NCI-H128 (cell line): Measurements from ENCODE around the gene RBPMS2.

Experiments
- DNase-seq: peaks from one replicate; lab custom pipeline; 2025; ENCODE audit not compliant: unreplicated experiment; lab: John Stamatoyannopoulos, UW

The RBPMS2 gene

GRCh38 chr15:64731012-64731804 lies 44.2 kb downstream of the RBPMS2 start:
- peak; percentile 58 for DNase-seq

GRCh38 chr15:64730151-64730550 lies 45.2 kb downstream of the RBPMS2 start:
- no peak for DNase-seq

- no peak for DNase-seq
Observed at GRCh38 chr15:64720188-64720587, 55.2 kb downstream of the RBPMS2 start.

GRCh38 chr15:64717735-64718495 lies 57.5 kb downstream of the RBPMS2 start:
- DNase-seq: no peak

GRCh38 chr15:64717130-64717529 lies 58.3 kb downstream of the RBPMS2 start:
- DNase-seq: no peak

- no peak for DNase-seq
Observed at GRCh38 chr15:64716452-64716851, 58.9 kb downstream of the RBPMS2 start.

GRCh38 chr15:64713592-64713991 lies 61.8 kb downstream of the RBPMS2 start:
- DNase-seq: no peak

- DNase-seq: no peak
Observed at GRCh38 chr15:64712353-64712752, 63.0 kb downstream of the RBPMS2 start.

- DNase-seq: no peak
Observed at GRCh38 chr15:64710676-64711428, 64.5 kb downstream of the RBPMS2 start.

- DNase-seq: no peak
Observed at GRCh38 chr15:64706011-64706911, 69.1 kb downstream of the RBPMS2 start.

GRCh38 chr15:64705006-64705405 lies 70.4 kb downstream of the RBPMS2 start:
- DNase-seq: no peak

GRCh38 chr15:64703632-64703959 lies 71.8 kb downstream of the RBPMS2 start:
- DNase-seq: no peak

- peak; percentile 75 for DNase-seq
Observed at GRCh38 chr15:64702816-64703631, 72.4 kb downstream of the RBPMS2 start.

- DNase-seq: no peak
Observed at GRCh38 chr15:64701482-64702184, 73.8 kb downstream of the RBPMS2 start.

- DNase-seq: no peak
Observed at GRCh38 chr15:64701051-64701450, 74.3 kb downstream of the RBPMS2 start.

- peak; percentile 20 for DNase-seq
Observed at GRCh38 chr15:64699751-64700388, 75.5 kb downstream of the RBPMS2 start.

- DNase-seq: no peak
Observed at GRCh38 chr15:64698823-64699222, 76.6 kb downstream of the RBPMS2 start.

GRCh38 chr15:64697911-64698369 lies 77.4 kb downstream of the RBPMS2 start:
- no peak for DNase-seq

GRCh38 chr15:64696481-64696880 lies 78.9 kb downstream of the RBPMS2 start:
- no peak for DNase-seq
